GM13976 (cell line): ENCODE results near the gene DNAJC16.
"Not testable (repeated sequence)": the region's sequence is repeated elsewhere in the genome, so short reads cannot be mapped to it uniquely, and the experiment has no call there.

ENCODE experiments used
- DNase-seq: peaks from one replicate; pipeline ENCODE4 v3.0.0; 2012; ENCODE audit warnings: low spot score
- in situ Hi-C: fragments of 300-500 bp; cut with MboI; formaldehyde crosslinking; loops from one replicate; pipeline ENCODE4 v1.12.0; 2022; ENCODE audit warnings: low sequenced_read_pairs, mixed read lengths, inconsistent platforms; ENCODE audit not compliant: unreplicated experiment
- TF ChIP-seq, protein P1 (sequence below): IDR thresholded peaks from 2 replicates; pipeline ENCODE4 v1.5.1; 2012; ENCODE audit warnings: borderline replicate concordance, mild to moderate bottlenecking; ENCODE audit not compliant: insufficient read depth; ENCODE audit errors: extremely low read depth, missing control alignments, control extremely low read depth

DNAJC16 gene

DNA sequence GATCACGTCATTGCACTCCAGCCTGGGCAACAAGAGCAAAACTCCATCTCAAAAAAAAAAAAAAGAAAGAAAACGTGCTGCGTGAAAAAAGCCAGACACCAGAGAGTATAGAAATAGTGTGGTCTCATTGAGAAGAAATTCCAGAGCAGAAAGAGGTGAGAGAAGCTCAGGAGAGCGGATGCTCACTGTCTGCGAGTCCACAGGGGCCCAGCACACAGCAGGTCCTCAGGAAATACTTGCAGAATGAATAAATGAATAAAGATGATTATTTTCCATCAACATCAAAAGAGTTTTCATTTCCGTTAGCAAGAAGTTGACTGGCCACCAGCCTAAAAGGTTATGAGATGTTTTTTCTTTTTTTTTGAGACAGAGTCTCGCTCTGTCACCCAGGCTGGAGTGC, 17.1 kb upstream of the DNAJC16 start:
- in situ Hi-C loops, result no loop called here
- no peak for DNase-seq
- TF ChIP-seq, protein P1, sequence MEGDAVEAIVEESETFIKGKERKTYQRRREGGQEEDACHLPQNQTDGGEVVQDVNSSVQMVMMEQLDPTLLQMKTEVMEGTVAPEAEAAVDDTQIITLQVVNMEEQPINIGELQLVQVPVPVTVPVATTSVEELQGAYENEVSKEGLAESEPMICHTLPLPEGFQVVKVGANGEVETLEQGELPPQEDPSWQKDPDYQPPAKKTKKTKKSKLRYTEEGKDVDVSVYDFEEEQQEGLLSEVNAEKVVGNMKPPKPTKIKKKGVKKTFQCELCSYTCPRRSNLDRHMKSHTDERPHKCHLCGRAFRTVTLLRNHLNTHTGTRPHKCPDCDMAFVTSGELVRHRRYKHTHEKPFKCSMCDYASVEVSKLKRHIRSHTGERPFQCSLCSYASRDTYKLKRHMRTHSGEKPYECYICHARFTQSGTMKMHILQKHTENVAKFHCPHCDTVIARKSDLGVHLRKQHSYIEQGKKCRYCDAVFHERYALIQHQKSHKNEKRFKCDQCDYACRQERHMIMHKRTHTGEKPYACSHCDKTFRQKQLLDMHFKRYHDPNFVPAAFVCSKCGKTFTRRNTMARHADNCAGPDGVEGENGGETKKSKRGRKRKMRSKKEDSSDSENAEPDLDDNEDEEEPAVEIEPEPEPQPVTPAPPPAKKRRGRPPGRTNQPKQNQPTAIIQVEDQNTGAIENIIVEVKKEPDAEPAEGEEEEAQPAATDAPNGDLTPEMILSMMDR, result no peak

DNA sequence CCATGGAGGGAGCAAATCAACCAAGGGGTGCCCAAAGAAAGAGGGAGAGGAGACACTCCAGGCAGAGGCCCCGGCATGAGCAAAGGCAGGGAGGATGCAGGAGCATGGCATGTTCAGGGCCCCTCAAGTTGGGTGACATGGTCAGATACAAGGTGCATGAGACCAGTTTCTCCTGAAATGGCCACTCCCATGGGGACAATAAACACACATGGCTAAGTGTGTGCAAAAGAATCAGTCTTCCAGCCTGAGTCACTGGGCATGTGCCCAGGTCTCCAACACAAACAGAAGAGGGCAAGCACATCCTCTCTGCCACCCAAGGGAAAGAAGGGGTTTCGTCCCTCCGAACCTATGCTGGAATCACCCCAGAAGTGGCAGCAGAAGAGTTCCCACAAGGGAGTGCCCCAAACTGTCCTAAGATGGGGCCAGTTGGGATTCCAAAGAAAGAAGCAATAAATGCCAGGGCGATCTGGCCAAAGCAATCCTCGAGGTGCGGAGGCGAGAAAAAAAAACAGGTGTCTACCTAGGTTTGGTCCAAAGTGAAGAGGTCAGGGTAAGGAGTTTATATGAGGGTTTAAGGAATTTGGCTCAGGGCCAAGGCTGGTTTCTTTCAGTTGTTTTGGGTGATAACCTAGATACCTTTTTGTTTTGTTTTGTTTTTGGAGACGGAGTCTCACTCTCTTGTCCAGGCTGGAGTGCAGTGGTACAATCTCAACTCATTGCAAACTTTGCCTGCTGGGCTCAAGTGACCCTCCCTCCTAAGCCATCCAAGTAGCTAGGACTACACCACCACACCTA, 15.8 kb upstream of the DNAJC16 start:
- no peak for DNase-seq
- TF ChIP-seq, protein P1, result no peak
- in situ Hi-C loops, result no loop called here

DNA sequence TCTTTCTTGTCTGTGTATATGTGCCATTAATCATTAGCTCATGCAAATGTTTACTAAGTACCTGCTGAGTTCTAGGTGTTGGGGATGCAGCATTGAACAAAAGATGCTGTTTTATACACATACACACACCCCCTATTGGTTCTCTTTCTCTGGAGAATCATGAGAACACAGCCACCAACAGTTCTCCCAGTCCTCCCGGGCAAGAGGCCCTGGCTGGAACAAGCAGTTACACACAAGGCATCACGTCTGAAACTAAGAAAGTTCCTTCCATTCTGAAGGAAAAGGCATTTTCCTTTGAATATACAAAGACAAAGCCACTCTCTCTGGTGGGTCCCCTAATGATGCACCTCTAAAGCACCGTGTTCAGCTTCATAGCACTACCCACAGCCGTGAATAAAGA, 13.5 kb upstream of the DNAJC16 start:
- no peak for DNase-seq
- in situ Hi-C loops, result no loop called here
- TF ChIP-seq, protein P1, result no peak

DNA sequence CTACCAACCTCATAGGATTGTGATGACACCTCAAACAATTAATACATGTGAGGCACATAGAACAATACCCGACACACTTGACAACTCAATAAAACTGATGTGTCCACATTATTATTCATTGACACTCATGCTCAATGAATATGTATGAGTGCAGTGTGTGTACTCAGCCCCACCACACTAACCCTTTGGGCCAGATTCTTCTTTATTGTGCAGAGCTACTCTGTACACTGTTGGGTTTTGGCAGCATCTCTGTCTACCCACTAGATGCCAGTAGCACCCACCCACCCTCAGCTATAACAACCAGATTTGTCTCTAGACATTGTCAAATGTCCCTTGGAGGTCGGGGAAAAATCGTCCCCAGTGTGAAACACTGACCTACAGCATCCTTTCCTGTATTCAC, 12.7 kb upstream of the DNAJC16 start:
- DNase-seq, result no peak
- in situ Hi-C loops, result no loop called here
- TF ChIP-seq, protein P1, result no peak

DNA sequence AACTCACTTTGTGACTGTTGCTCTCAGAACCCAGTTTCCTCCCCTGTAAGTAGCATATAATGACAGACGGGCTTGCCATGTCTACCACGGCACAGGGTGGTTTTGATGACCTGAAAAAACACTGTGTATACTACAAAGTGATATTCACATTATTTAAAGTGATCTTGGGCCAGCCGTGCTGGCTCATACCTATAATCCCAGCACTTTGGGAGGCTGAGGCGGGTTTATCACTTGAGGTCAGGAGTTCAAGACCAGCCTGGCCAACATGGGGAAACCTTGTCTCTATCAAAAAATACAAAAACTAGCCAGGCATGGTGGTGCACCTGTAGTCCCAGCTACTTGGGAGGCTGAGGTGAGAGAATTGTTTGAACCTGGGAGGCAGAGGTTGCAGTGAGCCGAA, 12.1 kb upstream of the DNAJC16 start:
- in situ Hi-C loops, DNase-seq: not testable (repeated sequence)

GRCh38 chr1:15515022-15515663, 11.5 kb upstream of the DNAJC16 start:
- in situ Hi-C loops, result no loop called here
- no peak for DNase-seq
- TF ChIP-seq, protein P1, result no peak

GRCh38 chr1:15519625-15520024, 7.0 kb upstream of the DNAJC16 start:
- no peak for DNase-seq
- in situ Hi-C loops, result no loop called here
- TF ChIP-seq, protein P1, result no peak

GRCh38 chr1:15521206-15521906, 5.3 kb upstream of the DNAJC16 start:
- in situ Hi-C loops, DNase-seq: not testable (repeated sequence)
